WTC11 (cell line): Measurements from ENCODE around the gene TMEM135.

Source experiments
- AFF4 ChIP-seq: sonication (generic); formaldehyde crosslinking; IDR thresholded peaks from 2 replicates; pipeline ENCODE4 v1.8.1; 2023; ENCODE audit warnings: mild to moderate bottlenecking, missing genetic modification reagents, borderline replicate concordance
- CTCF ChIP-seq: fragments of 200-600 bp; IDR thresholded peaks from 2 replicates; pipeline ENCODE4 v1.8.0; 2022; ENCODE audit warnings: antibody characterized with exemption
- GABPB1 ChIP-seq: sonication (generic); formaldehyde crosslinking; IDR thresholded peaks from 2 replicates; pipeline ENCODE4 v1.8.1; 2023; ENCODE audit warnings: mild to moderate bottlenecking, missing genetic modification reagents
- JUN ChIP-seq: sonication (generic); formaldehyde crosslinking; IDR thresholded peaks from 2 replicates; pipeline ENCODE4 v1.8.0; 2023; ENCODE audit warnings: mild to moderate bottlenecking, missing genetic modification reagents
- STAT6 ChIP-seq: sonication (generic); formaldehyde crosslinking; conservative IDR thresholded peaks from 2 replicates; pipeline ENCODE4 v1.8.1; 2023; ENCODE audit warnings: mild to moderate bottlenecking, low read depth, missing genetic modification reagents, moderate library complexity
- TEAD1 ChIP-seq: sonication (generic); formaldehyde crosslinking; IDR thresholded peaks from 2 replicates; pipeline ENCODE4 v1.8.0; 2022; ENCODE audit warnings: mild to moderate bottlenecking, missing genetic modification reagents
- USF2 ChIP-seq: sonication (generic); formaldehyde crosslinking; IDR thresholded peaks from 2 replicates; pipeline ENCODE4 v1.8.1; 2023; ENCODE audit warnings: mild to moderate bottlenecking, missing genetic modification reagents, moderate library complexity

- TF ChIP-seq CTCF (no peak), USF2 (no peak), GABPB1 (CRISPR knock-in tag) (no peak), AFF4 (CRISPR knock-in tag) (no peak), JUN (CRISPR knock-in tag) (no peak), TEAD1 (no peak), STAT6 (CRISPR knock-in tag) (no peak)
Observed at GRCh38 chr11:87033561-87033960, 4.2 kb upstream of the TMEM135 start.
